Measurements from ENCODE around the gene NAT9. TPM values are rescaled to one million over a fixed set of nuclear protein-coding genes. Genes with fewer than 3 reads are reported as not detected.

The NAT9 gene
- polyA plus RNA-seq, 2 of the 4 experiments (the other 2 are of a cell fraction), result 43.4 to 71.4 TPM

GRCh38 chr17:74815550-74816370 lies 39.6 kb upstream of the NAT9 start:
- TF ChIP-seq CTCF (IDR thresholded peaks at IDR 0.05) (no peak), NPAS2 (CRISPR knock-in tag; IDR thresholded peaks at IDR 0.05; ENCODE audit: borderline replicate concordance) (no peak), NR3C1 (IDR thresholded peaks at IDR 0.05) (no peak), REST (IDR thresholded peaks at IDR 0.05) (no peak), ESRRA (IDR thresholded peaks at IDR 0.05; ENCODE audit: borderline replicate concordance, low read length) (no peak), ZC3H11A (IDR thresholded peaks at IDR 0.05) (no peak), PHF8 (IDR thresholded peaks at IDR 0.05; ENCODE audit: borderline replicate concordance, low read depth) (no peak), PBX3 (IDR thresholded peaks at IDR 0.05) (no peak), POLR2A (IDR thresholded peaks at IDR 0.05; ENCODE audit: low read length) (no peak), JUNB (IDR thresholded peaks at IDR 0.05) (no peak), ATOH8 (CRISPR knock-in tag; IDR thresholded peaks at IDR 0.05; ENCODE audit: low read depth) (no peak), CHD4 (IDR thresholded peaks at IDR 0.05; ENCODE audit: borderline replicate concordance) (no peak), ZFP36 (IDR thresholded peaks at IDR 0.05; ENCODE audit: borderline replicate concordance, partially characterized antibody) (no peak), EP300 (IDR thresholded peaks at IDR 0.05) (no peak), ELK1 (IDR thresholded peaks at IDR 0.05; ENCODE audit: low read depth, low read length) (no peak), KDM5A (IDR thresholded peaks at IDR 0.05) (no peak), USF2 (IDR thresholded peaks at IDR 0.05) (no peak), HEYL (CRISPR knock-in tag; IDR thresholded peaks at IDR 0.05) (no peak), HOXA7 (CRISPR knock-in tag; IDR thresholded peaks at IDR 0.05) (no peak), GATA3 (IDR thresholded peaks at IDR 0.05; ENCODE audit: borderline replicate concordance) (no peak)
- FAIRE-seq, result no peak
- WGBS (ENCODE audit: missing lambda C conversion rate), result 85% methylated on average over 14 of the region's 15 CpGs
- no peak overlapping the region for H3K4me2 ChIP-seq
- ChIA-PET CTCF (interaction anchor here (0.7 to 53.6 kb wide), 5 partner anchors 9 to 47 kb away, joined by 3 to 1302 read pairs (median 3); partner anchors contain the start of genes FDXR and GRIN2C), POLR2A (no interaction called here)
- no peak overlapping the region for H3K27ac ChIP-seq
- DNase-seq (ENCODE audit: low read depth in 1 of 2, low spot score in 1 of 2), result no peak
- ATAC-seq, result peak in 1 of 2 experiments; percentile 62; a peak in 3 of 6 replicates
- H3K4me3 ChIP-seq, result no peak overlapping the region
- no peaks in the 10 kb centered on the region for H3K9me3 ChIP-seq
- no peaks in the 10 kb centered on the region for H3K4me1 ChIP-seq

Measured in A549 (cell line).